CD4-positive, alpha-beta memory T cell (primary cell): ENCODE data around the gene CLEC2A. TPM values are rescaled to one million over a fixed set of nuclear protein-coding genes. Genes with fewer than 3 reads are reported as not detected.

ENCODE experiments used
- CTCF ChIA-PET: fragments of 350-600 bp; sonication (Branson Sonifier 250); formaldehyde crosslinking; loops from one replicate; lab custom pipeline; 2021; ENCODE audit warnings: inconsistent platforms; ENCODE audit not compliant: partially characterized antibody; lab: Charles Lee
- POLR2A ChIA-PET: fragments of 350-600 bp; sonication (Branson Sonifier 250); formaldehyde crosslinking; loops from one replicate; lab custom pipeline; 2021; ENCODE audit not compliant: partially characterized antibody; lab: Charles Lee
- DNase-seq, 5 donors: peaks; one replicate each; pipeline versions ENCODE4 v3.0.0 to v3.0.0-alpha.2; 2020 to 2022; ENCODE audit warnings: mixed read lengths in 1 of 5
- H3K27ac ChIP-seq: one replicate; pipeline ENCODE4 v1.7.0; 2013; ENCODE audit warnings: low read depth, low read length
- H3K27me3 ChIP-seq: 2 replicates; pipeline ENCODE4 v1.7.0; 2013; ENCODE audit warnings: mild to moderate bottlenecking, low read length, moderate library complexity; ENCODE audit not compliant: insufficient read depth
- H3K36me3 ChIP-seq: 2 replicates; pipeline ENCODE4 v1.7.0; 2013; ENCODE audit warnings: mild to moderate bottlenecking, low read length, moderate library complexity; ENCODE audit not compliant: insufficient read depth
- H3K4me1 ChIP-seq: 2 replicates; pipeline ENCODE4 v1.7.0; 2013; ENCODE audit warnings: mild to moderate bottlenecking, low read length, moderate library complexity; ENCODE audit not compliant: insufficient read depth
- H3K4me3 ChIP-seq, 2 donors: one replicate each; pipeline ENCODE4 v1.7.0; 2013; ENCODE audit warnings: low read length in 2 of 2, mild to moderate bottlenecking in 1 of 2
- H3K9me3 ChIP-seq, 2 donors: one replicate each; pipeline ENCODE4 v1.7.0; 2013; ENCODE audit warnings: low read length in 2 of 2, control low read depth in 1 of 2; ENCODE audit not compliant: control insufficient read depth in 1 of 2
- H3K27ac Mint-ChIP-seq, 7 donors: one replicate each; pipeline ENCODE4 v1.8.0; 2020 to 2021; ENCODE audit warnings: mixed read lengths in 7 of 7, mild to moderate bottlenecking in 6 of 7, inconsistent platforms in 3 of 7, moderate library complexity in 3 of 7
- H3K27me3 Mint-ChIP-seq, 2 donors: one replicate each; pipeline ENCODE4 v1.8.0; 2020 to 2021; ENCODE audit warnings: mixed read lengths in 2 of 2
- H3K36me3 Mint-ChIP-seq, 2 donors: one replicate each; pipeline ENCODE4 v1.8.0; 2020 to 2021; ENCODE audit warnings: mixed read lengths in 2 of 2, inconsistent platforms in 1 of 2, mild to moderate bottlenecking in 1 of 2
- H3K4me1 Mint-ChIP-seq, 4 donors: one replicate each; pipeline ENCODE4 v1.8.0; 2020 to 2021; ENCODE audit warnings: mixed read lengths in 4 of 4, mild to moderate bottlenecking in 1 of 4
- H3K4me3 Mint-ChIP-seq, 8 donors: one replicate each; pipeline ENCODE4 v1.8.0; 2020 to 2021; ENCODE audit warnings: mixed read lengths in 8 of 8, mild to moderate bottlenecking in 7 of 8, moderate library complexity in 6 of 8, inconsistent platforms in 3 of 8
- H3K9me3 Mint-ChIP-seq, 8 donors: one replicate each; pipeline ENCODE4 v1.8.0; 2020 to 2021; ENCODE audit warnings: mixed read lengths in 8 of 8, mild to moderate bottlenecking in 5 of 8, inconsistent platforms in 3 of 8, moderate library complexity in 1 of 8
- intact Hi-C: fragments of 100-400 bp; cut with micrococcal nuclease; formaldehyde crosslinking; loops from one replicate; pipeline ENCODE4 v1.15.1; 2023
- polyA plus RNA-seq, 2 donors: library from polyadenylated mRNA; unstranded; fragments of 300-500 nt; fragmentation: Illumina TruSeq; gene quantifications; one replicate each; pipeline ENCODE4 v1.2.3, GENCODE V29; 2021
- total RNA-seq, 2 experiments: library from RNA; stranded (reverse); gene quantifications; one replicate each; pipeline ENCODE4 v1.2.3, GENCODE V29; 2021

Gene CLEC2A
- total and polyA plus RNA-seq, 4 experiments from 2014 or later = not detected

GRCh38 chr12:9951026-9951675 lies 19.0 kb upstream of the CLEC2A start:
- no peaks in the 10 kb centered on the region for H3K9me3 ChIP-seq
- ChIA-PET POLR2A (no interaction called here), CTCF (interaction anchor here (1.0 kb wide), 1 partner anchor 33 kb away, joined by 4 read pairs; no protein-coding TSS in a partner anchor)
- H3K36me3 ChIP-seq = no peaks in the 10 kb centered on the region
- peak; percentile 36 to 61 (median 49) for DNase-seq
- H3K9me3 Mint-ChIP-seq = no peaks in the 10 kb centered on the region
- peaks cover 32% of the 10 kb centered on the region for H3K4me1 ChIP-seq
- no peak overlapping the region for H3K4me3 ChIP-seq
- H3K36me3 Mint-ChIP-seq = no peaks in the 10 kb centered on the region
- peaks cover 25 to 34% (median 29%) of the 10 kb centered on the region in 4 donors for H3K4me1 Mint-ChIP-seq
- H3K4me3 Mint-ChIP-seq = peak overlapping the region in 6 of 8 donors; percentile 7 to 73 (median 36)
- peak overlapping the region in 6 of 7 donors; percentile 22 to 65 (median 49) for H3K27ac Mint-ChIP-seq
- H3K27ac ChIP-seq = no peak overlapping the region
- no peaks in the 10 kb centered on the region for H3K27me3 Mint-ChIP-seq
- intact Hi-C loops = no loop called here
- no peaks in the 10 kb centered on the region for H3K27me3 ChIP-seq

- POLR2A ChIA-PET = no interaction called here
- intact Hi-C loops = no loop called here
- CTCF ChIA-PET = interaction anchor here (0.6 to 1.7 kb wide), 6 partner anchors 9 to 205 kb away, joined by 3 read pairs; partner anchors contain the start of gene CLEC2B
- H3K4me3 ChIP-seq = no peak overlapping the region
- H3K36me3 ChIP-seq = no peaks in the 10 kb centered on the region
- Mint-ChIP-seq H3K27me3 (no peaks in the 10 kb centered on the region), H3K36me3 (no peaks in the 10 kb centered on the region), H3K4me1 (peaks cover 28 to 41% (median 31%) of the 10 kb centered on the region in 4 donors), H3K27ac (no peak overlapping the region), H3K4me3 (no peak overlapping the region), H3K9me3 (no peaks in the 10 kb centered on the region)
- peaks cover 32% of the 10 kb centered on the region for H3K4me1 ChIP-seq
- H3K9me3 ChIP-seq = no peaks in the 10 kb centered on the region
- no peaks in the 10 kb centered on the region for H3K27me3 ChIP-seq
- no peak for DNase-seq
- no peak overlapping the region for H3K27ac ChIP-seq
Observed at GRCh38 chr12:9948606-9949296, 16.6 kb upstream of the CLEC2A start.

GRCh38 chr12:9947674-9948073 lies 15.5 kb upstream of the CLEC2A start:
- Mint-ChIP-seq H3K27me3 (no peaks in the 10 kb centered on the region), H3K27ac (no peak overlapping the region), H3K4me3 (no peak overlapping the region), H3K4me1 (peaks cover 29 to 45% (median 36%) of the 10 kb centered on the region in 4 donors), H3K36me3 (no peaks in the 10 kb centered on the region), H3K9me3 (no peaks in the 10 kb centered on the region)
- no peaks in the 10 kb centered on the region for H3K9me3 ChIP-seq
- H3K36me3 ChIP-seq = no peaks in the 10 kb centered on the region
- ChIA-PET POLR2A (no interaction called here), CTCF (no interaction called here)
- no peaks in the 10 kb centered on the region for H3K27me3 ChIP-seq
- intact Hi-C loops = no loop called here
- H3K27ac ChIP-seq = no peak overlapping the region
- no peak overlapping the region for H3K4me3 ChIP-seq
- no peak for DNase-seq
- H3K4me1 ChIP-seq = peaks cover 32% of the 10 kb centered on the region

GRCh38 chr12:9944391-9944790 lies 12.2 kb upstream of the CLEC2A start:
- H3K36me3 ChIP-seq = no peaks in the 10 kb centered on the region
- peak overlapping the region in 2 of 8 donors; percentile 4 to 55 for H3K4me3 Mint-ChIP-seq
- H3K4me1 Mint-ChIP-seq = peaks cover 14 to 33% (median 22%) of the 10 kb centered on the region in 4 donors
- H3K9me3 ChIP-seq = no peaks in the 10 kb centered on the region
- no peak overlapping the region for H3K4me3 ChIP-seq
- CTCF ChIA-PET = interaction anchor here (1.0 kb wide), 1 partner anchor 201 kb away, joined by 3 read pairs; no protein-coding TSS in a partner anchor
- no peak overlapping the region for H3K27ac ChIP-seq
- peak overlapping the region in 1 of 7 donors; percentile 0 for H3K27ac Mint-ChIP-seq
- no peaks in the 10 kb centered on the region for H3K27me3 ChIP-seq
- POLR2A ChIA-PET = no interaction called here
- no peaks in the 10 kb centered on the region for H3K36me3 Mint-ChIP-seq
- H3K4me1 ChIP-seq = peaks cover 14% of the 10 kb centered on the region
- intact Hi-C loops = loop anchor here (5.0 kb wide), 1 partner anchor 63 kb away; no protein-coding TSS in a partner anchor
- peaks cover 0 to 3% of the 10 kb centered on the region in 2 donors for H3K27me3 Mint-ChIP-seq
- H3K9me3 Mint-ChIP-seq = no peaks in the 10 kb centered on the region
- DNase-seq = no peak

GRCh38 chr12:9943240-9943639 lies 11.1 kb upstream of the CLEC2A start:
- no peaks in the 10 kb centered on the region for H3K9me3 ChIP-seq
- no peak overlapping the region for H3K4me3 ChIP-seq
- H3K27ac Mint-ChIP-seq = peak overlapping the region in 2 of 7 donors; percentile 27 to 80
- intact Hi-C loops = loop anchor here (5.0 kb wide), 1 partner anchor 64 kb away; no protein-coding TSS in a partner anchor
- H3K4me1 Mint-ChIP-seq = peaks cover 7 to 26% (median 12%) of the 10 kb centered on the region in 4 donors
- no peak overlapping the region for H3K27ac ChIP-seq
- peak overlapping the region; percentile 28 to 92 (median 58) for H3K4me3 Mint-ChIP-seq
- H3K4me1 ChIP-seq = peaks cover 2% of the 10 kb centered on the region
- H3K27me3 Mint-ChIP-seq = peaks cover 0 to 3% of the 10 kb centered on the region in 2 donors
- DNase-seq = peak in 1 of 5 donors; percentile 67
- H3K27me3 ChIP-seq = no peaks in the 10 kb centered on the region
- ChIA-PET CTCF (no interaction called here), POLR2A (no interaction called here)
- no peaks in the 10 kb centered on the region for H3K36me3 Mint-ChIP-seq
- H3K36me3 ChIP-seq = no peaks in the 10 kb centered on the region
- H3K9me3 Mint-ChIP-seq = no peaks in the 10 kb centered on the region

GRCh38 chr12:9941838-9942237 lies 9.7 kb upstream of the CLEC2A start:
- H3K36me3 Mint-ChIP-seq = no peaks in the 10 kb centered on the region
- H3K27ac Mint-ChIP-seq = peak overlapping the region in 1 of 7 donors; percentile 71
- peaks cover 0 to 3% of the 10 kb centered on the region in 2 donors for H3K27me3 Mint-ChIP-seq
- H3K36me3 ChIP-seq = no peaks in the 10 kb centered on the region
- no peaks in the 10 kb centered on the region for H3K9me3 ChIP-seq
- H3K4me1 Mint-ChIP-seq = peaks cover 4 to 25% (median 9%) of the 10 kb centered on the region in 4 donors
- H3K4me3 Mint-ChIP-seq = peak overlapping the region in 1 of 8 donors; percentile 17
- H3K27ac ChIP-seq = no peak overlapping the region
- no peaks in the 10 kb centered on the region for H3K27me3 ChIP-seq
- no peak for DNase-seq
- H3K4me3 ChIP-seq = no peak overlapping the region
- CTCF ChIA-PET = interaction anchor here (1.1 kb wide), 1 partner anchor 128 kb away, joined by 4 read pairs; no protein-coding TSS in a partner anchor
- POLR2A ChIA-PET = interaction anchor here (0.8 to 1.1 kb wide), 2 partner anchors 165 to 181 kb away, joined by 3 read pairs; partner anchors contain the start of gene CD69
- H3K9me3 Mint-ChIP-seq = no peaks in the 10 kb centered on the region
- intact Hi-C loops = loop anchor here (2.0 to 5.0 kb wide), 3 partner anchors 65 to 249 kb away; no protein-coding TSS in a partner anchor
- no peaks in the 10 kb centered on the region for H3K4me1 ChIP-seq

GRCh38 chr12:9940375-9940774 lies 8.2 kb upstream of the CLEC2A start:
- ChIA-PET CTCF (interaction anchor here (0.8 to 2.2 kb wide), 10 partner anchors 9 to 213 kb away, joined by 3 to 12 read pairs (median 4); no protein-coding TSS in a partner anchor), POLR2A (no interaction called here)
- Mint-ChIP-seq H3K4me3 (no peak overlapping the region), H3K27me3 (peaks cover 0 to 3% of the 10 kb centered on the region in 2 donors), H3K36me3 (no peaks in the 10 kb centered on the region), H3K4me1 (peaks cover 4 to 25% (median 9%) of the 10 kb centered on the region in 4 donors), H3K9me3 (no peaks in the 10 kb centered on the region), H3K27ac (no peak overlapping the region)
- Histone ChIP-seq H3K27ac (no peak overlapping the region), H3K27me3 (no peaks in the 10 kb centered on the region), H3K36me3 (no peaks in the 10 kb centered on the region), H3K4me1 (no peaks in the 10 kb centered on the region), H3K4me3 (no peak overlapping the region), H3K9me3 (no peaks in the 10 kb centered on the region)
- intact Hi-C loops = loop anchor here (2.0 to 5.0 kb wide), 3 partner anchors 67 to 250 kb away; no protein-coding TSS in a partner anchor
- DNase-seq = no peak
